Measurements from ENCODE around the gene CYTL1. TPM values are rescaled to one million over a fixed set of nuclear protein-coding genes. Genes with fewer than 3 reads are reported as not detected.

The CYTL1 gene
- total RNA-seq, 1 experiment from 2014 or later = 3.2 TPM

GRCh38 chr4:5039800-5040199 lies 20.5 kb upstream of the CYTL1 start:
- Mint-ChIP-seq H3K9me3 (no peaks in the 10 kb centered on the region), H3K36me3 (no peaks in the 10 kb centered on the region), H3K4me3 (no peak overlapping the region), H3K4me1 (peaks cover 13% of the 10 kb centered on the region), H3K27me3 (ENCODE audit: low read depth) (peaks cover 9% of the 10 kb centered on the region), H3K27ac (no peak overlapping the region)
- TF ChIP-seq NFYB (CRISPR knock-in tag; conservative IDR thresholded peaks at IDR 0.05; ENCODE audit: low read depth) (no peak), NR2C2 (CRISPR knock-in tag; IDR thresholded peaks at IDR 0.05) (no peak), CBFB (CRISPR knock-in tag; IDR thresholded peaks at IDR 0.05; ENCODE audit: low read depth) (no peak), ZNF232 (CRISPR knock-in tag; IDR thresholded peaks at IDR 0.05) (no peak)
- TF ChIP-seq, protein P1, sequence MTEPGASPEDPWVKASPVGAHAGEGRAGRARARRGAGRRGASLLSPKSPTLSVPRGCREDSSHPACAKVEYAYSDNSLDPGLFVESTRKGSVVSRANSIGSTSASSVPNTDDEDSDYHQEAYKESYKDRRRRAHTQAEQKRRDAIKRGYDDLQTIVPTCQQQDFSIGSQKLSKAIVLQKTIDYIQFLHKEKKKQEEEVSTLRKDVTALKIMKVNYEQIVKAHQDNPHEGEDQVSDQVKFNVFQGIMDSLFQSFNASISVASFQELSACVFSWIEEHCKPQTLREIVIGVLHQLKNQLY (CRISPR knock-in tag; IDR thresholded peaks at IDR 0.05) = no peak
- TF ChIP-seq, protein P2, sequence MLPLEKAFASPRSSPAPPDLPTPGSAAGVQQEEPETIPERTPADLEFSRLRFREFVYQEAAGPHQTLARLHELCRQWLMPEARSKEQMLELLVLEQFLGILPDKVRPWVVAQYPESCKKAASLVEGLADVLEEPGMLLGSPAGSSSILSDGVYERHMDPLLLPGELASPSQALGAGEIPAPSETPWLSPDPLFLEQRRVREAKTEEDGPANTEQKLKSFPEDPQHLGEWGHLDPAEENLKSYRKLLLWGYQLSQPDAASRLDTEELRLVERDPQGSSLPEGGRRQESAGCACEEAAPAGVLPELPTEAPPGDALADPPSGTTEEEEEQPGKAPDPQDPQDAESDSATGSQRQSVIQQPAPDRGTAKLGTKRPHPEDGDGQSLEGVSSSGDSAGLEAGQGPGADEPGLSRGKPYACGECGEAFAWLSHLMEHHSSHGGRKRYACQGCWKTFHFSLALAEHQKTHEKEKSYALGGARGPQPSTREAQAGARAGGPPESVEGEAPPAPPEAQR (CRISPR knock-in tag; IDR thresholded peaks at IDR 0.05) = no peak
- ATAC-seq (no peak), DNase-seq (ENCODE audit: low spot score) (no peak)
- ChIA-PET POLR2A (no interaction called here), CTCF (no interaction called here)

DNA sequence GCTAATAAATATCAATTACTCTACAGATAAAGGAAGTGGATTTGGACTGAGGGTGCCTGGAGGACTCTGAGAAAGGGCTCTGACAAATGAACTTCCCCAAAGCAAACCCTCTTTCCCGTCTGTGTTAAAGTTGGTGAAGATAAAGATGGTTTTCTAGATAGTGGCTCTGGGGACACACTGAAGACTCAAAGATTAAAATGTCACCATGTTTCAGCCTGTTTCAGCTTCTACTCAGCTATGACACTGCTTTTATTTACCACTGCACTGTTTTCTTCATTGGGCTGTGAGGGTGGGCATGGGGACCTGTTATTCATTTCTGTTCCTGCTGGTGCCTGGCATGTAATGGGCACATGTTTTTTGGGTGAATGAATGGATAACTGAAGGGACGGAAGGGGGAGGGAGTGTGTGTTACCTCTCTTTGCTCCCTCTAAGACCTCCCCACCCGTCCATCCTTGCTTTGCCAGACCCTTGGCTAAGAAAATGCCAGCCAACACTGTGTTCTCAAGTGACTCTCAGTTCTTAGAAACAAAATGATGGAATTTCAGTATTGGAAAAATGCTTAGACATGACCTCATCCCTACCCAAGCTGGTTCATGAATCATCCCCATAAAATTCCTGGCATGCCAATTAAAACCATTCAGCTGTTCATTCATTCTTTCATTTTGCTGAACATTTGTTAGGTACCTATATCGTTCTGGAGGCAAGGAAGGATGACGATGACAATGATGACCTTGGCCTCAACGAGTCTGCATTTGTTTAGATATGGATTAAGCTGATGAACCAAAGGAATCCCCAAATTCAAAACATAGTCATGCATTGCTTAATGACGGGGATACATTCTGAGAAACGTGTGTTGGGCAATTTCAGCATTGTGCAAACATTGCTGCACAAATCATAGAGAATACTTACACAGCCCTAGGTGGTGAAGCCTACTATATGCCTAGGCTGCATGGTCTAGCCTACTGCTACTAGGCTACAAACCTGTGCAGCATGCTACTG lies 18.6 kb upstream of the CYTL1 start:
- no peak overlapping the region for H3K27ac Mint-ChIP-seq
- ChIA-PET CTCF (no interaction called here), POLR2A (interaction anchor here (0.6 kb wide), 1 partner anchor 58 kb away, joined by 3 read pairs; no protein-coding TSS in a partner anchor)
- H3K9me3 Mint-ChIP-seq = no peaks in the 10 kb centered on the region
- no peak overlapping the region for H3K4me3 Mint-ChIP-seq
- no peak for DNase-seq (ENCODE audit: low spot score)
- peaks cover 5% of the 10 kb centered on the region; the same call in 1 of the 2 replicates for H3K27me3 Mint-ChIP-seq (ENCODE audit: low read depth)
- no peaks in the 10 kb centered on the region for H3K36me3 Mint-ChIP-seq
- peaks cover 16% of the 10 kb centered on the region for H3K4me1 Mint-ChIP-seq
- ATAC-seq = no peak
- TF ChIP-seq ZMAT4 (CRISPR knock-in tag; IDR thresholded peaks at IDR 0.05) = no peak
- TF ChIP-seq, protein P3, sequence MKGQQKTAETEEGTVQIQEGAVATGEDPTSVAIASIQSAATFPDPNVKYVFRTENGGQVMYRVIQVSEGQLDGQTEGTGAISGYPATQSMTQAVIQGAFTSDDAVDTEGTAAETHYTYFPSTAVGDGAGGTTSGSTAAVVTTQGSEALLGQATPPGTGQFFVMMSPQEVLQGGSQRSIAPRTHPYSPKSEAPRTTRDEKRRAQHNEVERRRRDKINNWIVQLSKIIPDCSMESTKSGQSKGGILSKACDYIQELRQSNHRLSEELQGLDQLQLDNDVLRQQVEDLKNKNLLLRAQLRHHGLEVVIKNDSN (CRISPR knock-in tag; IDR thresholded peaks at IDR 0.05) = no peak
- no peak for TF ChIP-seq EMX1 (CRISPR knock-in tag; IDR thresholded peaks at IDR 0.05)
- no peak for TF ChIP-seq ZNF416 (CRISPR knock-in tag; IDR thresholded peaks at IDR 0.05)
- no peak for TF ChIP-seq CREM (CRISPR knock-in tag; IDR thresholded peaks at IDR 0.05)
- TF ChIP-seq ATF6 (CRISPR knock-in tag; IDR thresholded peaks at IDR 0.05) = no peak
- TF ChIP-seq, protein P4, sequence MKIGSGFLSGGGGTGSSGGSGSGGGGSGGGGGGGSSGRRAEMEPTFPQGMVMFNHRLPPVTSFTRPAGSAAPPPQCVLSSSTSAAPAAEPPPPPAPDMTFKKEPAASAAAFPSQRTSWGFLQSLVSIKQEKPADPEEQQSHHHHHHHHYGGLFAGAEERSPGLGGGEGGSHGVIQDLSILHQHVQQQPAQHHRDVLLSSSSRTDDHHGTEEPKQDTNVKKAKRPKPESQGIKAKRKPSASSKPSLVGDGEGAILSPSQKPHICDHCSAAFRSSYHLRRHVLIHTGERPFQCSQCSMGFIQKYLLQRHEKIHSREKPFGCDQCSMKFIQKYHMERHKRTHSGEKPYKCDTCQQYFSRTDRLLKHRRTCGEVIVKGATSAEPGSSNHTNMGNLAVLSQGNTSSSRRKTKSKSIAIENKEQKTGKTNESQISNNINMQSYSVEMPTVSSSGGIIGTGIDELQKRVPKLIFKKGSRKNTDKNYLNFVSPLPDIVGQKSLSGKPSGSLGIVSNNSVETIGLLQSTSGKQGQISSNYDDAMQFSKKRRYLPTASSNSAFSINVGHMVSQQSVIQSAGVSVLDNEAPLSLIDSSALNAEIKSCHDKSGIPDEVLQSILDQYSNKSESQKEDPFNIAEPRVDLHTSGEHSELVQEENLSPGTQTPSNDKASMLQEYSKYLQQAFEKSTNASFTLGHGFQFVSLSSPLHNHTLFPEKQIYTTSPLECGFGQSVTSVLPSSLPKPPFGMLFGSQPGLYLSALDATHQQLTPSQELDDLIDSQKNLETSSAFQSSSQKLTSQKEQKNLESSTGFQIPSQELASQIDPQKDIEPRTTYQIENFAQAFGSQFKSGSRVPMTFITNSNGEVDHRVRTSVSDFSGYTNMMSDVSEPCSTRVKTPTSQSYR (CRISPR knock-in tag; IDR thresholded peaks at IDR 0.05) = no peak
- TF ChIP-seq TEAD1 (CRISPR knock-in tag; IDR thresholded peaks at IDR 0.05) = no peak
- TF ChIP-seq NFE2L1 (CRISPR knock-in tag; IDR thresholded peaks at IDR 0.05) = no peak
- TF ChIP-seq, protein P1 (CRISPR knock-in tag; IDR thresholded peaks at IDR 0.05) = no peak
- TF ChIP-seq OVOL2 (CRISPR knock-in tag; IDR thresholded peaks at IDR 0.05; ENCODE audit: borderline replicate concordance) = no peak
- no peak for TF ChIP-seq CBFB (CRISPR knock-in tag; IDR thresholded peaks at IDR 0.05; ENCODE audit: low read depth)
- TF ChIP-seq, protein P5, sequence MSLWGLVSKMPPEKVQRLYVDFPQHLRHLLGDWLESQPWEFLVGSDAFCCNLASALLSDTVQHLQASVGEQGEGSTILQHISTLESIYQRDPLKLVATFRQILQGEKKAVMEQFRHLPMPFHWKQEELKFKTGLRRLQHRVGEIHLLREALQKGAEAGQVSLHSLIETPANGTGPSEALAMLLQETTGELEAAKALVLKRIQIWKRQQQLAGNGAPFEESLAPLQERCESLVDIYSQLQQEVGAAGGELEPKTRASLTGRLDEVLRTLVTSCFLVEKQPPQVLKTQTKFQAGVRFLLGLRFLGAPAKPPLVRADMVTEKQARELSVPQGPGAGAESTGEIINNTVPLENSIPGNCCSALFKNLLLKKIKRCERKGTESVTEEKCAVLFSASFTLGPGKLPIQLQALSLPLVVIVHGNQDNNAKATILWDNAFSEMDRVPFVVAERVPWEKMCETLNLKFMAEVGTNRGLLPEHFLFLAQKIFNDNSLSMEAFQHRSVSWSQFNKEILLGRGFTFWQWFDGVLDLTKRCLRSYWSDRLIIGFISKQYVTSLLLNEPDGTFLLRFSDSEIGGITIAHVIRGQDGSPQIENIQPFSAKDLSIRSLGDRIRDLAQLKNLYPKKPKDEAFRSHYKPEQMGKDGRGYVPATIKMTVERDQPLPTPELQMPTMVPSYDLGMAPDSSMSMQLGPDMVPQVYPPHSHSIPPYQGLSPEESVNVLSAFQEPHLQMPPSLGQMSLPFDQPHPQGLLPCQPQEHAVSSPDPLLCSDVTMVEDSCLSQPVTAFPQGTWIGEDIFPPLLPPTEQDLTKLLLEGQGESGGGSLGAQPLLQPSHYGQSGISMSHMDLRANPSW (CRISPR knock-in tag; conservative IDR thresholded peaks at IDR 0.05; ENCODE audit: low read depth) = no peak
- no peak for TF ChIP-seq SP1 (CRISPR knock-in tag; conservative IDR thresholded peaks at IDR 0.05)

Data from WTC11 (cell line).